SK-N-SH (cell line): ENCODE data around the gene IGF2R.

ENCODE experiments used
- CHD2 ChIP-seq: fragments of 150-350 bp; IDR thresholded peaks from 2 replicates; pipeline ENCODE4 v1.6.1; 2018; ENCODE audit warnings: low read length; ENCODE audit not compliant: partially characterized antibody
- CTCF ChIP-seq: fragments of 200-600 bp; sonication (generic); IDR thresholded peaks from 2 replicates; pipeline ENCODE4 v1.6.1; 2017; ENCODE audit warnings: antibody characterized with exemption, mild to moderate bottlenecking, moderate library complexity
- EP300 ChIP-seq, 2 experiments: IDR thresholded peaks; 2 replicates each; pipeline versions ENCODE4 v1.4.0 to v1.6.1; 2012; ENCODE audit warnings: borderline replicate concordance in 1 of 2, low read depth in 1 of 2, low read length in 1 of 2
- RAD21 ChIP-seq: IDR thresholded peaks from 2 replicates; pipeline ENCODE4 v1.6.1; 2012; ENCODE audit warnings: mild to moderate bottlenecking, low read length
- RCOR1 ChIP-seq: fragments of 150-350 bp; IDR thresholded peaks from 2 replicates; pipeline ENCODE4 v1.6.1; 2017; ENCODE audit warnings: antibody characterized with exemption, low read length
- RFX5 ChIP-seq: IDR thresholded peaks from 2 replicates; pipeline ENCODE4 v1.6.1; 2012; ENCODE audit warnings: mild to moderate bottlenecking, improper control_type of control experiment, low read length
- SIN3A ChIP-seq: IDR thresholded peaks from 2 replicates; pipeline ENCODE4 v1.6.1; 2012; ENCODE audit warnings: low read depth, mild to moderate bottlenecking, low read length, moderate library complexity, borderline replicate concordance
- SMC3 ChIP-seq: IDR thresholded peaks from 2 replicates; pipeline ENCODE4 v1.6.1; 2012; ENCODE audit warnings: low read depth, low read length, improper control_type of control experiment
- TF ChIP-seq, protein P1 (sequence below): IDR thresholded peaks from 2 replicates; pipeline ENCODE4 v1.4.0; 2012; ENCODE audit warnings: low read depth
- TF ChIP-seq, protein P2 (sequence below): IDR thresholded peaks from 2 replicates; pipeline ENCODE4 v1.4.0; 2012; ENCODE audit warnings: low read depth, borderline replicate concordance

- TF ChIP-seq CTCF: no peak
- no peak for TF ChIP-seq EP300 (IDR thresholded peaks at IDR 0.05; ENCODE audit: borderline replicate concordance in 1 of 2, low read depth in 1 of 2, low read length in 1 of 2)
- TF ChIP-seq, protein P1, sequence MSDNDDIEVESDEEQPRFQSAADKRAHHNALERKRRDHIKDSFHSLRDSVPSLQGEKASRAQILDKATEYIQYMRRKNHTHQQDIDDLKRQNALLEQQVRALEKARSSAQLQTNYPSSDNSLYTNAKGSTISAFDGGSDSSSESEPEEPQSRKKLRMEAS: no peak
- no peak for TF ChIP-seq SMC3
- no peak for TF ChIP-seq RAD21
- no peak for TF ChIP-seq SIN3A
- TF ChIP-seq RFX5: no peak
- TF ChIP-seq, protein P2, sequence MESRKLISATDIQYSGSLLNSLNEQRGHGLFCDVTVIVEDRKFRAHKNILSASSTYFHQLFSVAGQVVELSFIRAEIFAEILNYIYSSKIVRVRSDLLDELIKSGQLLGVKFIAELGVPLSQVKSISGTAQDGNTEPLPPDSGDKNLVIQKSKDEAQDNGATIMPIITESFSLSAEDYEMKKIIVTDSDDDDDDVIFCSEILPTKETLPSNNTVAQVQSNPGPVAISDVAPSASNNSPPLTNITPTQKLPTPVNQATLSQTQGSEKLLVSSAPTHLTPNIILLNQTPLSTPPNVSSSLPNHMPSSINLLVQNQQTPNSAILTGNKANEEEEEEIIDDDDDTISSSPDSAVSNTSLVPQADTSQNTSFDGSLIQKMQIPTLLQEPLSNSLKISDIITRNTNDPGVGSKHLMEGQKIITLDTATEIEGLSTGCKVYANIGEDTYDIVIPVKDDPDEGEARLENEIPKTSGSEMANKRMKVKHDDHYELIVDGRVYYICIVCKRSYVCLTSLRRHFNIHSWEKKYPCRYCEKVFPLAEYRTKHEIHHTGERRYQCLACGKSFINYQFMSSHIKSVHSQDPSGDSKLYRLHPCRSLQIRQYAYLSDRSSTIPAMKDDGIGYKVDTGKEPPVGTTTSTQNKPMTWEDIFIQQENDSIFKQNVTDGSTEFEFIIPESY: no peak
- no peak for TF ChIP-seq CHD2
- TF ChIP-seq RCOR1: no peak
Observed at GRCh38 chr6:159935633-159936032, 33.2 kb upstream of the IGF2R start.
